WTC11 (cell line): ENCODE results near the gene SAP25. TPM values are rescaled to one million over a fixed set of nuclear protein-coding genes. Genes with fewer than 3 reads are reported as not detected.

Source experiments
- ATAC-seq: fragments of 200-7000 bp; cut with Tn5 transposase; 2 replicates; pipeline ENCODE4 v1.10.0; 2021; ENCODE audit warnings: mild to moderate bottlenecking, moderate library complexity
- CTCF ChIA-PET: fragments of 300-600 bp; sonication (Branson Sonifier 250); formaldehyde crosslinking; loops from one replicate; lab custom pipeline; 2021; ENCODE audit warnings: antibody characterized with exemption; lab: Charles Lee
- POLR2A ChIA-PET: fragments of 350-600 bp; sonication (Branson Sonifier 250); formaldehyde crosslinking; loops from one replicate; lab custom pipeline; 2021; ENCODE audit warnings: antibody characterized with exemption; lab: Charles Lee
- DNase-seq: peaks from one replicate; pipeline ENCODE4 v3.0.0; 2021; ENCODE audit warnings: low spot score
- H3K27ac Mint-ChIP-seq: 2 replicates; pipeline ENCODE4 v1.8.0; 2021; ENCODE audit warnings: mixed read lengths
- H3K27me3 Mint-ChIP-seq: 2 replicates; pipeline ENCODE4 v1.8.0; 2021; ENCODE audit warnings: low read depth, mild to moderate bottlenecking, moderate library complexity, mixed read lengths
- H3K36me3 Mint-ChIP-seq: 2 replicates; pipeline ENCODE4 v1.8.0; 2021; ENCODE audit warnings: mixed read lengths
- H3K4me1 Mint-ChIP-seq: 2 replicates; pipeline ENCODE4 v1.8.0; 2022; ENCODE audit warnings: mixed read lengths
- H3K4me3 Mint-ChIP-seq: 2 replicates; pipeline ENCODE4 v1.8.0; 2021; ENCODE audit warnings: mild to moderate bottlenecking, moderate library complexity, mixed read lengths
- H3K9me3 Mint-ChIP-seq: 2 replicates; pipeline ENCODE4 v1.8.0; 2021; ENCODE audit warnings: mixed read lengths
- AR ChIP-seq: fragments of 250-450 bp; sonication (Bioruptor Pico); IDR thresholded peaks from 2 replicates; pipeline ENCODE4 v1.9.0; 2021; ENCODE audit warnings: mild to moderate bottlenecking
- ARID4B ChIP-seq: sonication (generic); formaldehyde crosslinking; IDR thresholded peaks from 2 replicates; pipeline ENCODE4 v1.8.0; 2023; ENCODE audit warnings: missing genetic modification reagents, mild to moderate bottlenecking, borderline replicate concordance
- ATF1 ChIP-seq: sonication (generic); formaldehyde crosslinking; IDR thresholded peaks from 2 replicates; pipeline ENCODE4 v1.8.1; 2023; ENCODE audit warnings: mild to moderate bottlenecking, moderate library complexity, missing genetic modification reagents
- ATF3 ChIP-seq: sonication (generic); formaldehyde crosslinking; conservative IDR thresholded peaks from 2 replicates; pipeline ENCODE4 v1.8.1; 2022; ENCODE audit warnings: mild to moderate bottlenecking, missing genetic modification reagents
- ESRRA ChIP-seq: sonication (generic); formaldehyde crosslinking; IDR thresholded peaks from 2 replicates; pipeline ENCODE4 v1.8.1; 2022; ENCODE audit warnings: mild to moderate bottlenecking, missing genetic modification reagents, borderline replicate concordance
- FOXP1 ChIP-seq: sonication (generic); formaldehyde crosslinking; IDR thresholded peaks from 2 replicates; pipeline ENCODE4 v1.8.0; 2022; ENCODE audit warnings: missing genetic modification reagents, mild to moderate bottlenecking, moderate library complexity, borderline replicate concordance
- FOXP4 ChIP-seq: sonication (generic); formaldehyde crosslinking; IDR thresholded peaks from 2 replicates; pipeline ENCODE4 v1.8.0; 2022; ENCODE audit warnings: mild to moderate bottlenecking, missing genetic modification reagents
- GTF2I ChIP-seq: fragments of 250-450 bp; sonication (Bioruptor Pico); conservative IDR thresholded peaks from 2 replicates; pipeline ENCODE4 v1.4.0; 2021; ENCODE audit warnings: mild to moderate bottlenecking
- IRF1 ChIP-seq: sonication (generic); formaldehyde crosslinking; IDR thresholded peaks from 2 replicates; pipeline ENCODE4 v1.8.0; 2023; ENCODE audit warnings: missing genetic modification reagents
- MXD4 ChIP-seq: fragments of 250-450 bp; sonication (Bioruptor Pico); IDR thresholded peaks from 2 replicates; pipeline ENCODE4 v1.8.0; 2021; ENCODE audit warnings: mild to moderate bottlenecking, moderate library complexity, borderline replicate concordance
- STAT6 ChIP-seq: sonication (generic); formaldehyde crosslinking; conservative IDR thresholded peaks from 2 replicates; pipeline ENCODE4 v1.8.1; 2023; ENCODE audit warnings: mild to moderate bottlenecking, low read depth, missing genetic modification reagents, moderate library complexity
- TEAD1 ChIP-seq: sonication (generic); formaldehyde crosslinking; IDR thresholded peaks from 2 replicates; pipeline ENCODE4 v1.8.0; 2022; ENCODE audit warnings: mild to moderate bottlenecking, missing genetic modification reagents
- ZNF121 ChIP-seq: sonication (generic); formaldehyde crosslinking; IDR thresholded peaks from 2 replicates; pipeline ENCODE4 v1.8.0; 2023; ENCODE audit warnings: missing genetic modification reagents
- ZNF219 ChIP-seq: sonication (generic); formaldehyde crosslinking; IDR thresholded peaks from 2 replicates; pipeline ENCODE4 v1.8.0; 2023; ENCODE audit warnings: missing genetic modification reagents, mild to moderate bottlenecking, borderline replicate concordance
- ZNF425 ChIP-seq: fragments of 250-450 bp; sonication (Bioruptor Pico); conservative IDR thresholded peaks from 2 replicates; pipeline ENCODE4 v1.9.0; 2021; ENCODE audit warnings: mild to moderate bottlenecking
- ZNF671 ChIP-seq: fragments of 250-450 bp; sonication (Bioruptor Pico); IDR thresholded peaks from 2 replicates; pipeline ENCODE4 v1.8.0; 2021; ENCODE audit warnings: mild to moderate bottlenecking
- total RNA-seq: library from RNA; stranded (reverse); gene quantifications from 3 replicates; pipeline ENCODE4 v1.2.3, GENCODE V29; 2021

SAP25 gene
- total RNA-seq, 1 experiment from 2014 or later, result 9.3 TPM

- TF ChIP-seq STAT6 (CRISPR knock-in tag) (no peak), ARID4B (CRISPR knock-in tag) (no peak)
These were observed 46.5 kb upstream of the SAP25 start (continued) for GRCh38 chr7:100620239-100620638.

GRCh38 chr7:100614308-100614861, 40.7 kb upstream of the SAP25 start:
- DNase-seq, result no peak
- H3K27ac Mint-ChIP-seq, result no peak overlapping the region
- peaks cover 4% of the 10 kb centered on the region for H3K36me3 Mint-ChIP-seq
- no peaks in the 10 kb centered on the region; the same call in 1 of the 2 replicates for H3K27me3 Mint-ChIP-seq
- no peak overlapping the region for H3K4me3 Mint-ChIP-seq
- H3K4me1 Mint-ChIP-seq, result peaks cover 5% of the 10 kb centered on the region; the same call in 1 of the 2 replicates
- ChIA-PET POLR2A (interaction anchor here (1.1 kb wide), 1 partner anchor 260 kb away, joined by 4 read pairs; the partner anchor contains the start of gene SRRT), CTCF (interaction anchor here (1.0 to 2.8 kb wide), 11 partner anchors 9 to 145 kb away, joined by 3 to 37 read pairs (median 5); partner anchors contain the start of genes ACTL6B and FBXO24)
- no peaks in the 10 kb centered on the region for H3K9me3 Mint-ChIP-seq
- no peak for ATAC-seq
- TF ChIP-seq ATF1 (CRISPR knock-in tag), result no peak
- no peak for TF ChIP-seq AR (CRISPR knock-in tag)
- TF ChIP-seq ZNF425 (CRISPR knock-in tag), result no peak
- no peak for TF ChIP-seq ATF3 (CRISPR knock-in tag)
- TF ChIP-seq IRF1 (CRISPR knock-in tag), result no peak
- TF ChIP-seq ZNF219, result no peak
- no peak for TF ChIP-seq MXD4
- no peak for TF ChIP-seq ESRRA (CRISPR knock-in tag)
- TF ChIP-seq FOXP4, result no peak
- TF ChIP-seq TEAD1, result no peak
- no peak for TF ChIP-seq ZNF671
- no peak for TF ChIP-seq ZNF121
- TF ChIP-seq FOXP1 (CRISPR knock-in tag), result no peak
- TF ChIP-seq STAT6 (CRISPR knock-in tag), result no peak
- no peak for TF ChIP-seq GTF2I
